SK-N-SH treated with all-trans-retinoic acid at 6 μM for 48 hours (cell line): ENCODE data around the gene ZNF333.

Source experiments
- BACH2 ChIP-seq: fragments of 250-450 bp; sonication (Bioruptor Pico); IDR thresholded peaks from 2 replicates; pipeline ENCODE4 v1.9.0; 2021; ENCODE audit warnings: mild to moderate bottlenecking, borderline replicate concordance
- CREB5 ChIP-seq: fragments of 250-450 bp; sonication (Bioruptor Pico); IDR thresholded peaks from 2 replicates; pipeline ENCODE4 v1.5.1; 2020; ENCODE audit warnings: low read depth, mild to moderate bottlenecking, moderate library complexity
- OSR1 ChIP-seq: fragments of 250-450 bp; sonication (Bioruptor Pico); IDR thresholded peaks from 2 replicates; pipeline ENCODE4 v1.8.0; 2022; ENCODE audit warnings: moderate library complexity, mild to moderate bottlenecking, inconsistent platforms
- PPARA ChIP-seq: fragments of 250-450 bp; sonication (Bioruptor Pico); IDR thresholded peaks from 2 replicates; pipeline ENCODE4 v1.5.0; 2020; ENCODE audit warnings: mild to moderate bottlenecking, borderline replicate concordance
- TCF4 ChIP-seq: fragments of 250-450 bp; sonication (Bioruptor Pico); IDR thresholded peaks from 2 replicates; pipeline ENCODE4 v1.8.0; 2021; ENCODE audit warnings: mild to moderate bottlenecking, moderate library complexity, borderline replicate concordance
- ZFP30 ChIP-seq: fragments of 450-650 bp; formaldehyde crosslinking; IDR thresholded peaks from 2 replicates; pipeline ENCODE4 v1.5.0; 2022; ENCODE audit warnings: mild to moderate bottlenecking, moderate library complexity
- ZNF8 ChIP-seq: fragments of 450-650 bp; formaldehyde crosslinking; IDR thresholded peaks from 2 replicates; pipeline ENCODE4 v1.5.0; 2020; ENCODE audit warnings: mild to moderate bottlenecking, moderate library complexity
- TF ChIP-seq, protein P1 (sequence below): fragments of 250-450 bp; sonication (Bioruptor Pico); IDR thresholded peaks from 2 replicates; pipeline ENCODE4 v1.5.0; 2020; ENCODE audit warnings: mild to moderate bottlenecking, moderate library complexity

- TF ChIP-seq OSR1 (CRISPR knock-in tag) (no peak), ZFP30 (no peak), CREB5 (CRISPR knock-in tag) (no peak), PPARA (CRISPR knock-in tag) (no peak), ZNF8 (CRISPR knock-in tag) (no peak), BACH2 (CRISPR knock-in tag) (no peak), TCF4 (CRISPR knock-in tag) (no peak)
- TF ChIP-seq, protein P1, sequence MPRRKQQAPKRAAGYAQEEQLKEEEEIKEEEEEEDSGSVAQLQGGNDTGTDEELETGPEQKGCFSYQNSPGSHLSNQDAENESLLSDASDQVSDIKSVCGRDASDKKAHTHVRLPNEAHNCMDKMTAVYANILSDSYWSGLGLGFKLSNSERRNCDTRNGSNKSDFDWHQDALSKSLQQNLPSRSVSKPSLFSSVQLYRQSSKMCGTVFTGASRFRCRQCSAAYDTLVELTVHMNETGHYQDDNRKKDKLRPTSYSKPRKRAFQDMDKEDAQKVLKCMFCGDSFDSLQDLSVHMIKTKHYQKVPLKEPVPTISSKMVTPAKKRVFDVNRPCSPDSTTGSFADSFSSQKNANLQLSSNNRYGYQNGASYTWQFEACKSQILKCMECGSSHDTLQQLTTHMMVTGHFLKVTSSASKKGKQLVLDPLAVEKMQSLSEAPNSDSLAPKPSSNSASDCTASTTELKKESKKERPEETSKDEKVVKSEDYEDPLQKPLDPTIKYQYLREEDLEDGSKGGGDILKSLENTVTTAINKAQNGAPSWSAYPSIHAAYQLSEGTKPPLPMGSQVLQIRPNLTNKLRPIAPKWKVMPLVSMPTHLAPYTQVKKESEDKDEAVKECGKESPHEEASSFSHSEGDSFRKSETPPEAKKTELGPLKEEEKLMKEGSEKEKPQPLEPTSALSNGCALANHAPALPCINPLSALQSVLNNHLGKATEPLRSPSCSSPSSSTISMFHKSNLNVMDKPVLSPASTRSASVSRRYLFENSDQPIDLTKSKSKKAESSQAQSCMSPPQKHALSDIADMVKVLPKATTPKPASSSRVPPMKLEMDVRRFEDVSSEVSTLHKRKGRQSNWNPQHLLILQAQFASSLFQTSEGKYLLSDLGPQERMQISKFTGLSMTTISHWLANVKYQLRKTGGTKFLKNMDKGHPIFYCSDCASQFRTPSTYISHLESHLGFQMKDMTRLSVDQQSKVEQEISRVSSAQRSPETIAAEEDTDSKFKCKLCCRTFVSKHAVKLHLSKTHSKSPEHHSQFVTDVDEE (CRISPR knock-in tag): no peak
These were observed 19.9 kb upstream of the ZNF333 start for GRCh38 chr19:14669940-14670339.
